Measurements from ENCODE around the gene SPOPL.
"Not testable (repeated sequence)": the region's sequence is repeated elsewhere in the genome, so short reads cannot be mapped to it uniquely, and the experiment has no call there.

SPOPL gene

DNA sequence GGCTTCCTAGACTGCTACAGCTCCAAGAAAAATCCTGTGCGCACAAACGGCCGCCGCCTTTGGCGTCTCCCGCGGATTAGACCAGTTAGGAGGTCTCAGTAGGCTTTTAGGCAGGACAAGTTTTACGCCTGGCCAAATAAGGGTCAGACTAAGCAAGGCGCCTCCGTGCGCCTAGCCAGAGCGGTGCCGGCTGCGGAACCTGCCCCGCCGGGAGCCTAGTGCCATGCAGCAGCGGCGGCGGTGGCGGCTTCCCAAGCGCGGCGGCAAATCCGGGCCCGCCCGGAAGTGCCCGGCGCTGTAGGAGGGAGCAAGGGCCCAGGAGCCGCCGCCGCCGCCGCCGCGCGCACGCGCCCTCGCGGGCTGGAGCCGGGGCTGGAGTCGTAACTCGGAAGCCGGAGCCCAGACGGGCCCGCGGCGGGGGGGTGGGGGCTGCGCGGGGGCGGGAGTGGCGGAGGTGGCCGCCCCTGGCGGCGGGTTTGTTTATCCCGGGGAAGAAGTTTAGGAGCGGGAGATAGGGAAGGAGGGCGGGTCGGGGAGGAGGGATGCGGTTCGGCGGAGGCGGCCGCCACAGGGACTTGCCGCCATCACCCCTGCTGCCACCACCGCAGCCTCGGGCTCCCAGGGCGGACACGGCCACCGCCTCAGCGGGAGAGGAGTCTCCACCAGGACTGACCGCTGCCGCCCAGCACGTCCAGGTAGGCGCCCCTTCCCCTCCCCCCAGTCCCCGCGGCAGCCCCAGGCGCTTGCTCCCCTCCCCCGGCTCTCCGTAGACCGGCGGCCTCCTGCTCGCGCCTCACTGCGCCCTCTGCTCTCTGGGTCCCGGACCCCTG is at the start of gene SPOPL:
Gene SPOPL (plus strand): TSS at position 346 of the 830 bp plus-strand sequence. CDS start 48,447 bp downstream, outside the sequence.
- DNase-seq, result peak; percentile 76 to 77

DNA sequence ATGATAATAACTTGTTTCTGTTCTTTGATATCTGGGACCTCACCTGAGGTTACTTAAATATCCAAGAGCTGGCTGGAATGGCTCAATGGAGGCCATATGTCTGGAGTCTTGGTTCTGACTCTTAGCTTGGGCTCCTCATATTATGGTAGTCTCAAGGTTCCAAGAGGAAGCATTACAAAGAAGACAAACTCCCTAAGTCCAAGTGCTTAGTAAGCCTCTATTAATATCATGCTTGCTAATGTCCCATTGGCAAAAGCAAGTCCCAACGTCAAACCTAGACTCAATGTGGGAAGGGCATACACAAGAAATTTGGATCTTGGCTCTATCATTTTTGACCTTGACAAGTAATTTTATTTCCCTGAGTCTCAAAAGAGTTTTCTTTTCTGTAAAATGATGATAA is 49.2 kb upstream of the SPOPL start:
- DNase-seq, result no peak

DNA sequence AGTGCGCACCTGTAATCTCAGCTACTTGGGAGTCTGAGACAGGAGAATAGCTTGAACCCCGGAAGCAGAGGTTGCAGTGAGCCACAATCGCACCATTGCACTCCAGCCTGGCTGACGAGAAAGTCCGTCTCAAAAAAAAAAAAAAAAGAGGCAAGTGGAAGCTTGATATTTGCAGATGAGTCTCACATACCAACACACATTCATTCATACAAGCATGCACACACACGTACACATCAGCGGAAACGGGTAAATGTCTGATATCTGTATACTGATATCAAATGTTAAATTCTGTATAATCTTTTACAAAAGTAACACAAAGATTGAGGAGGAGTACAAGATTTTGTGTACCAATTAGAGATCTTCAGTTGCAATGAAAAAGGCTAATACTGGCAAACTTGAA is 47.8 kb upstream of the SPOPL start:
- no peak for DNase-seq

DNA sequence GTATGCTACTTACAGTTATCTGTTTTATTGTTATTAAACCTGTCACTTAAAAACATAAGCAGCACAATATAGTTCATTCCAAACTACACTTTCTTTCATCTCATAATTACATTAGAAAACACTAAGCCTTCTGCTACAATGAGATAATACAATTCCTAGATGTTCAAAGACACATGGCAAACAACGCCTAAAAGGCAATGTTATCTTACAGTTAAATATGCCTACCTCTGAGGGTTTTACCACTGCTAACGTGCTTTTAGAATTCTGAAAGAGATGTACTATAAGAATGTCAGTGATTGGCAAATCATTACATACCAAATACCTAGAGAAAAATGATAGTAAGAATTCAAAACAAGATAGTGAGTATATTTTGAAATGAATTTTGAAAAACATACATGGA is 46.8 kb upstream of the SPOPL start:
- DNase-seq, result no peak

DNA sequence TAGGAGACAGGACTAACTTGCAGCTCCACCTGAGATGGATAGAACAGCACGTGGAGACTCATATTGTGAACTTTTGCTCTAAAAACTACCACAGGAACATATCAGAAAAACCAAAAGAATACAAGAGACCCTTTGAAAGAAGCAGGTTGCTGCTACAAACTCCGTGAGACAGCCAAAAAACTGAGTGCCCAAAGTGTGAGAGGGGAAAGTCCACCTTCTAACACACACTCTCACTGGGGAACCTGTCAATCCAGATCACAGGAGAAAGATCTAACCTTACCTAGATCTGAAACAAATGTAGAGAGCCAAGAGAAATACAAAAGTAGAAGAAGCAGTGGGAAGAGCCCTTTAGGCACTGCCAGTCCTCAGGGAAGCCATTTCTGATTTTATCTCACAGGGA is 46.3 kb upstream of the SPOPL start:
- DNase-seq, result no peak

DNA sequence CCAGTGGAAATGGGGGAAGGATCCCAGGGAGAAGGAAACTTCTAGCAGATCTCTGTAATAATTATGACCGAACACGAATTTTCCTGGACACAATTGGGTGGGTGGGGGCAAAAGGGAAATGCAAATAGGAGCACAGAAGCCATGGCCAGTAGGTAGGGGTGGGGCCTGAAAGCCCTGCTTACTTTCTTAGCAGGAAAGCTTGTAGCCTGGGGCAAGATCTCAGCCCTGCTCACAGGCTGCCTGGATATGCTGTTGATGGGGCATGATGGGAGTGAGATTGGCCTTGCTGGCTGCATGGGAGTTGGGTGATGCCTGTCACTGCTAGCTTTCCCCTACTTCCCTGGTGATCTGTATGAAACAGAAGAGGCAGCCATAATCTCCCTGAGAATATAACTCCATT is 45.9 kb upstream of the SPOPL start:
- DNase-seq, result no peak

DNA sequence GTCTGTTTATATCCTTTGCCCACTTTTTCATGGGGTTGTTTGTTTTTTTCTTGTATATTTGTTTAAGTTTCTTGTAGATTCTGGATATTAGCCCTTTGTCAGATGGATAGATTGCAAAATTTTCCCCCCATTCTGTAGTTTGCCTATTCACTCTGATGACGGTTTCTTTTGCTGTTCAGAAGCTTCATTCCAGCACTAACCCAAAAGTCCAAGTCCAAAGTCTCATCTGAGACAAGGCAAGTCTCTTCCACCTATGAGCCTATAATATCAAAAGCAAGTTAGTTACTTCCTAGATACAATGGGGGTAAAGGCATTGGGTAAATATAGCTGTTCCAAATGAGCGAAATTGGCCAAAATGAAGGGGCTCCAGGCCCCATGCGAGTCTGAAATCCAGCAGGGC is 38.9 kb upstream of the SPOPL start:
- not testable (repeated sequence) for DNase-seq

DNA sequence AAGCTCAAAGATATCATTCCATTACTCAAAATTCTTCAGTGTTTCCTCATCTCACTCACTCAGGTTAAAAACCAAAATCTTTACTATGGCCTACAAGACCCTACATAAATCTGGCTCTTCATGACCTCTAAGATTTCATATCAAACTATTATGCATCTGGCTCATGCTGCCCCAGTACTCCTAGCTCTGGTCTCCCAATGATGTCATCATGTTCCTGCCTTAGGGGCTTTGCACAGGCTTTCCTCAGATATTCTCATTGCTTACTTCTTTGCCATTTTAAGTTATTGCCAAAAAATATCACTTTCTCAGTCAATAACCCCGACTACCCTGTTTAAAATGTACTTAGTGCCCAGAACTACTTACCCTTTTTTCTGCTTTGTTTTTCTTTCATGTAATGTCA is 33.0 kb upstream of the SPOPL start:
- DNase-seq, result no peak

DNA sequence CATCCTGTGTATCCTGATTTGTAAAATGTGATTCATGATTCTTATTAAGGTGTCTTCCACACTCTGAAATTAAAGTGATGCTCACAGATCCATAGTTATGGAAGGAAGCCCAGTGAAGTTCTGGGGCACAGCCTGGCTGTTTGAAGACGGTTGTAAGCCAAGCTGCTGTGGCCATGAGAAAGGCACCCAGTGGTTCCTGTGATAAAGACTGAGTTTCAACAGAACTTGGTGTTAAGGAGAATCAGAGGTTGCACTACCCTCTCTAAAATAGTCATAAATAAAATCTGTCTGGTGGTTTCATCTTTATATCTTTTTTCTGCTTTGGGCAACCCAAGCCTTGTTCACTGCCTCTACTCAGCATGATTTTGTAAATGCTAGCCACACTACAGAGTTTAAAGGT is 32.2 kb upstream of the SPOPL start:
- DNase-seq, result no peak

DNA sequence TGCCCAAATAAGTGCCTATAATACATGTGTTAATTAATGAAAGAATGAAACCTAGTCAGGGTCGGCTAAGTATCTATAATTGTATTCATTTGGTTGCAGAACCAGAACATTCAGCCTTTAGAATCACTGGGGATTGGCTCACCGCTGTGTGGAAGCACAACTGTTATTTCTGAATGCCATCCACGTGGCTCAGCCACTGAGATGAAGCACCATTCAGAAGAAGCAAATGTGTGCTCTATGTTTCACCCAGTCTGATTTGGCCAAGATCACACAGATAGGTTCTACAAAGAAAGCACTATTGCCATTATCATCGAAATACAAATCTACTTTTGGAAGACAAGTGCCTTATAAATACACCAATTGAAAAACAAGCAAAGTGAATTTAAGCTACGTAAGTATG is 30.6 kb upstream of the SPOPL start:
- no peak for DNase-seq

DNA sequence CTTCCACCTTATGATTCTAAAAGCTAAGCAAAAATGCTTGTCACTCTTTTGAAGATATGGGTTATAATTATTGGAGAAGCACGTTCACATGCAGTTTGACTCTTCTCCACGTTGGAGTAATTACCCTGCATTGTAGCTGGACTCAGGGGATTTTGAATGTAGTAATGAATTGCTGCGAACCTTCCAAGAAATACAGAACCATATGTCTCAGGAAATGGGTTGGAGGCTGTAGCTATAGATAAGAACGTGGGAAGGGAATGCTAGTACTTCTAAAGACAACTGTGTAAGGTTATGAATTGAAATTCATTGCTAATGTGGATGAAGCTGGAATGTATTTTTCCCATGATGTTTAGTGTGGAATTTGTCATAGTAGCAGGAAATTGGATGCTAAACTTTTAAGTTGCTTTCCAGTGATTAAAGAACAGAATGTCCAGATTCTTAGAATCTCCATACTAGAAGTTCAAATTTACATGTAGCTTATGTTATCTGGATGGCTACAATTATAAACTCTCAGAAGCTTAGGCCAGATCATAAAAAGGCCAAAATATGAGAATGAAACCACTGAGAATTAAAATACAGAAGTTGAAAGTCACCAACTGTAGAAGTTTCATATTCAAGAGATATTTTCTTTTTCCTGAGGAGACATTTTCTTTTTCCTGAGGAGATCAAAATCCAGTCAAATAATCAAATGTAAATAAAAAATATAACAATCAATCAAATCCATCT is 27.3 kb upstream of the SPOPL start:
- DNase-seq, result no peak

DNA sequence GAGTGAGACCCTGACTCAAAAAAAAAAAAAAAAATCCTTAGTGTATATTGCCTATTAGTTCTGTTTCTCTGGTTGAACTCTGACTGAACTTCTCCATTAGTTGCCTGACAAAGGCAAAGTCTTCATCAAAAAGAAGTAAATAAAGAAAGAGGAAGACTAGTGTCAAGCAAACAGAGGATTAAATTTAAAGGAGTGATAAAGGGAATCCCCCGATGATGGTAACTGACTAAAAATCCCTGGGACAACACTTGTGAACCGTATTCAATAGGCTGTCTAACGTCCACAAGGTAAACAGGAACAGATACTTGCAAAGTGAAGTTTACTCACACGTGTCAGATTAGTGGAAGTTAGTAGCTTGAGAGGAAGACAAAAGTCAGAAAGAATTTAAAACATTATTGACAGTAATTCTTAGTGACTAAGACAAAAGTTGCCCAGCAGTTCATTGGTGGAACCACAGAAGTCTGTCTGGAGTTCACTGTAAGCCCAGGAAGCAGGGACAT is 26.2 kb upstream of the SPOPL start:
- no peak for DNase-seq

DNA sequence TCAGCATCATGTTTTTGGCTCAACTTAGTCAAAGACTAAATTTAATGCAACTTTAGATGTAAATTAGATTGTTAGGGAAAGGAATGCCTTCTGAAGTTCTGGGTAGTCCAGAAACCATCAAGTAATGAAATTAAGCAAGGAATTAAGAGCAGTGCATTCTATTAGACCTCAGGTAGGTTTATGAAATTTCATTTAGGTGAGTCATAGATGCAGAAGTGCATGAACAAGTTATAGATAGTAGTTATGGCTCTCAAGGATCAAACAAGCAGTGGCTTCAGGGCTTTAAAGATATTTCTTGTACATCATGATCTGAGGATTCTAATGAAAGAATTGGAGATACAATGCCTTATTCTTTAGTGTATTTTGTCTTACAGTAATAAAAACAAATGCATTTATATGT is 25.4 kb upstream of the SPOPL start:
- DNase-seq, result no peak

DNA sequence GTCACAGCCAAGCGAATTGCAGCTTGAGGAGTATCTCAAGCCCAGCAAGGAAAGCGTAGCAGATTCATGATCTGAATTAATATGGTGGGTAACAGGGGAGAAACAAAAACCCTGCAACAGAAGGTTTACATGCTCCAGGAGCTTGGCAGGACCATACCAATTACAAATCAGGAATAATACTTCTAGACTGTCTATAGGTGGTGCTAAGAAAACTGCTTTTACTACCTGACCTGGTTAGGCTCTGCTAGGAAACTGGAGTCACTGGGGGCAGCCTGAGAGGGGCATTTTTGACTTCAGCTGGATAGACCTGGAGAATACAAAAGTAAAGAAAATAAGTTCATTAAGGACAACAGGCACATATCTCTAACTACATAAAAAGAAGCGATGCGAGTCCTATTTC is 24.6 kb upstream of the SPOPL start:
- DNase-seq, result no peak

DNA sequence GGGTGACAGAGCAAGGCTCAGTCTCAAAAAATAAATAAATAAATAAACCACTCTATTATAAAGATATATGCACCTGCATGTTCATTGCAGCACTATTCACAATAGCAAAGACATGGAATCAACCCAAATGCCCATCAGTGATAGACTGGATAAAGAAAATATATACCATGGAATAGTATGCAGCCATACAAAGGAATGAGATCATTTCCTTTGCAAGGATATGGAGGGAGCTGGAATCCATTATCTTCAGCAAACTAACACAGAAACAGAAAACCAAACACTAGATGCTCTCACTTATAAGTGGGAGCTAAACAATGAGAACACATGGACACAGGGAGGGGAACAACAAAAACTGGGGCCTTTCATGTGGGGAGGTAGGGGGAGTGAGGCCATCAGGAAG is 18.8 kb upstream of the SPOPL start:
- not testable (repeated sequence) for DNase-seq

DNA sequence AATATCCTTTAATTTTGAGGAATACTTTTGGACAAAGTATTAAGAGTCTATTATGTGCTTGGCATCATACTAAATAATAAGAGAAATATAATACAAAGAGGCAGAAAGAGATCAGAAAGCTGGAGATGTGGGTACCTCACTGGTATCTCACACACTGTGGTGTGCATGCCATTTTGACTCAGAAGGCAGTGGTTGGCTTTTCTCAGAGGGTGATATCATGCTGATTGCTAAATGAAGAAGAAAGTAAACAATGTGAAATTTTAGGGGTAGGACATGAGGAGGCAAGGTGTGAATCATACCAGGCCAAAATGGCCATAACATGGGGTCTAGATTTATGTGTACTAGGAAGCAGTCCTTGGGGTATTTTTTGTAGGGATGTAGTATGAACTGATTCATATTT is 16.6 kb upstream of the SPOPL start:
- no peak for DNase-seq

DNA sequence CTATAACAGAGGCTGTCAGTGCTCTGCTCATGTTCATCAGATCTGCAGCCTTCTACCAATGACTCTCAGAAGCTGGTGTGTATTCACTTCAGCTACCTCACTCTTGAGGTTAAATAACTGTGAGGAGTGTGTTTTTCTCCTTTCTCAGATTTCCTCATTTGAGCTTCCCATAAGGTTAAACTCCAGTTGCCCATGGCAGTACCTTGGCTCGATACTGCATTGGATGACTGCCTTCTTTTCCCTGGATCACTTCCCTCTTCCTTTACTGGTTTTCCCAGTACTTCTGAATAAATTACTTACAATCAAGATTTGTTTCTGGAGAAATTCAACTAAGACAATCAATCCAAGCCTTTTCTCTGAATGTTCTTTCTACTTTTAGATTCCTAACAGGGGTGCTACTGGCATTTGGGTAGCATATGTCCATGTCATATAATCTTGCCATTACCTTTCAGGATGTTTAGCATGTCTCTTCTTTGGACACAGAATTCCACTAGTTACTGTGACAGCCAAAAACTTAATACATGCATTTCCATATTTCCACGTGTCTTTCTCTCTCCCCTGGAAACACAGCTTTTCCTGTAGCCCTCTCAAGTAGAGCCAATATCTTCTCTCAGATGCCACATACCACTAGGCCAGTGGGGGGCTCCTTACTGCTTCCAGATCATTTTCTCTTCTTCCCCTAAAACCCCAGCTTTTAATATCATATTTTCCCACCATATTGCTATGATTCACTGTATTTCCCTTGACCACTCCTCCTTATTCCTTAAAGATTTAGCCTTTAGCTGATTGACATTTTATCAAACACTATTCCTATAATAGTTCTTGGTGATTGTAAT is 15.0 kb upstream of the SPOPL start:
- no peak for DNase-seq

DNA sequence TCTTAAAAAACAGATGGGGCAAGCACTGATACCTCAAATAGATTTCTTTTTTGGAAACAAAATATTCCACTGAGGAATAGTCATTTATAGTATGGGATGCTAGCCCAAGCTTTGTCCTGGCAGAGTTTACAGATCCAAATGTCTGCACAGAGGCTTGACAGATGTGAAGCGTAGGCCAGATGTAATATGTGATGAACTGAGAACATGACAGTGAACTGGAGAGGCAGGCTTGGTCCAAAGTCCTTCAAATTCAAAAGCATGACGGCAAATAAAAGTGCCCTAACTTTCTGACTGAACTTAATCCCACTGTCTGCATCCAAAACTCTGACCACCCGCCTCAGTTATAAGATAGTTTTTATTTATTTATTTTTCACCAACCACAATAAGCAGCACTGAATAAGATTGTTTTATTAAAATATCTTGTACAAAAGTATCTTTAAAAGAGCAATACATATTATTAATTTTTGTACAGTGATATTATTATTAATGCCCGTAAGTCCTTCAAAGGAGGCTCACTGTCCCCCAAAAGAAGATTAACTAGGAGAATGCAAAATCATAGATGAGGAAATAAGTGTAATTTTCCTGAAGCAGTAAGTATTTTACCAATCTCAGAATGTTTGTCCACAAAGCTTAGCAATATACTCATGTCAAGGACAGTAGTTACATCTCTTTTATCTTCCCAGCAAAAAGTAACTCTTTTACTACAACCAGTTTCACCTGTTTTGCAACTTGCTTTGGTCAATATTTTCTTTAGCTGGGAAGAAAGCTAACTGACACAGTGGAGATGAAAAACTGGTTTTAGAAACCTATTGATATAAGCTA is 10.7 kb upstream of the SPOPL start:
- no peak for DNase-seq

DNA sequence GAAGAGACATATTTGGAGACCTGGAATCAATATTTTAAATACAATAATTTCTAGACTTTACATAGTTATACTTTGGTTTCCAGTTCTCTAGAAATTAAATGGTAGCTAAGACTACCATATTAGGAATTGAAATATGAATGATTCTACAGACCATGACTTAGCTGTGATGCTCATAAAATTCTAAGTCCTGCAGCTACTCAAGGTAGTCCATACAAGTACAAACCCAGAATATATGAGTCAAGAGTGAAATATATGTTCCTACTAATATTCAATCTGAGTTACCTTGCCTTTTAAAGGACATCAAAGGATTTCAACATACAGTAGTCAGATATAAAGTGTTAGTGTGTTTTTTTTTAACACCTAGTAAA is 10.1 kb upstream of the SPOPL start:
- DNase-seq, result no peak

DNA sequence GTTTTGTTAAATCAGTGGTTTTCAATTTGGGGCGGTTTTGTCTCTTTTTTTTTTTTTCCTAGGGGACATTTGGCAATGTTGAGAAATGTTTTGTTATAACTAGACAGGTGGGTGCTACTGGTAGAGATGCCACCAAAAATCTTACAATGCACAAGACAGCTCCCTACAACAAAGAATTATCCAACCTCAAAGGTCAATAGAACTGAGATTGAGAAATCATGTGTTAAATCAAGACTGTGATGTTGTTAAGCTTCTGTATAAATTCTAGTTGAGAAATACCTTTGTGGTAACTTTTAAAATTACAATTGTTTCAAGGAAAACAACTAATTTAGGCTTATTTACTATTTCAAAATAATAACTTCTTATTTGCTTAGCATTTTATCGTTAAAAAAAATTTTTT is 9.4 kb upstream of the SPOPL start:
- no peak for DNase-seq

DNA sequence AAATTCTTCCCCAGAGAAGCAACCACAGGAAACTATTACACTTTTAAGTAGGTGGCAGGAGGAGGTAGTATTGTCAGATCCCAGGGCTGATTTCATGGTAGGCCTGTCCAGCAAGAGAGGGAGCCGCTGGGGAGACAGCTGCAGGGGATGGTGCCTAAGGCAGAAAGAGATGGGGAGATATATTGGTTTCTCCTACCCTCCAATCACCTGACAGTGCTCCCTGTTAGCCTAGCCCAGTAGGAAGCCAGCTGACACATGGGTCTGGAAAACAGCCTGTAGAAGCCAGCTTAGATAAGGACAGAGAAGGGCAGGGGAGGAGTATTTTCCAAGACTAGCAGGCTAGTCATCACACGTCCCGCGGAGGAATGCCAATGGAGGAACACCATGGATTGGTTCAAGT is 8.2 kb upstream of the SPOPL start:
- no peak for DNase-seq

DNA sequence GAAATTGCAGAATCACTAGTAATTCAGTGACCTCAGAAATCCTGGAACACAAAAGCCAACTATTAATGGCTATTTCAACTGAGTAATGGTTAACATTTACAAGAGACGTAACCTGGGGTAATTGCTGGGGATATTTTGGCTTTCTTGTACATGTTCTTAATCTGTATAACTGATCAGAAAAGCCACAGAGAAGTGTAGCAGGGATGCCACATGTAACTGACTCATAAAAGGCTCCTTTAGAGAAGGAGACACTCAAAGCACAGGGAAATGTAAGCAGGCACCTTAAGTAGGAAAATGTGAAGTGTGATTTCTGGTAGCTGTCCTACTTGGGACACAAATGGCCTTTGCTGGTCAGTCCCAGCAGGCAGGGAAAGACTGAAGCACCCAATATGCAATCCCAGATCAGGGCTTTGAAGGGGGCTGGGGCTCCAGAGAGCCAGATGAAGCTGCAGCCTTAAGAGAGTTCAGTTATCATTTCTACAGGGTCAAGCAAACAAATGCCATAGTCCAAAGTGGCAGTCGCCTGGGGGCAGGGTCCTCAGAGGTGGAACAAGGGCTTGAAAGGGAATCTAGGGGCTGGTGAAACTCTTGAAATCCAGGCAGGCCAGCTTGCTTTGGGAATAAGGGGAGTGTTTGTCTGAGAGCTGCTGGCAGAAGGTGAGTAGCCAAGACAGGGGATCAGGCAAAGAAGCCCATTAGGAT is 7.2 kb upstream of the SPOPL start:
- DNase-seq, result no peak
